Uterus (tissue), 4 donors: ENCODE measurements around the gene XYLT1. TPM values are rescaled to one million over a fixed set of nuclear protein-coding genes. Genes with fewer than 3 reads are reported as not detected.

Experiments
- DNase-seq, 2 donors: peaks; one replicate each; pipeline ENCODE4 v3.0.0-alpha.2; 2019 to 2020
- H3K27ac ChIP-seq, 2 donors: fragments of 200-600 bp; sonication (generic); 1 replicate in 1 of 2; 2 replicates in 1 of 2; pipeline ENCODE4 v1.5.1; 2016 to 2018
- H3K27me3 ChIP-seq, 2 donors: fragments of 200-600 bp; sonication (generic); one replicate each; pipeline ENCODE4 v1.5.1; 2018 to 2019; ENCODE audit warnings: control low read depth in 1 of 2
- H3K36me3 ChIP-seq, 2 donors: fragments of 200-600 bp; sonication (generic); one replicate each; pipeline ENCODE4 v1.5.1; 2019; ENCODE audit warnings: control low read depth in 1 of 2
- H3K4me1 ChIP-seq, 2 donors: fragments of 200-600 bp; sonication (generic); one replicate each; pipeline ENCODE4 v1.5.1; 2018 to 2019; ENCODE audit warnings: control low read depth in 1 of 2
- H3K4me3 ChIP-seq, 2 donors: fragments of 200-600 bp; sonication (generic); 1 replicate in 1 of 2; 2 replicates in 1 of 2; pipeline ENCODE4 v1.5.1; 2018 to 2019; ENCODE audit warnings: mild to moderate bottlenecking in 1 of 2
- H3K9me3 ChIP-seq, 2 donors: fragments of 200-600 bp; sonication (generic); one replicate each; pipeline ENCODE4 v1.5.1; 2019; ENCODE audit warnings: control low read depth in 1 of 2
- POLR2A ChIP-seq, 2 donors: fragments of 450-650 bp; IDR thresholded peaks; one replicate each; pipeline ENCODE4 v1.6.1; 2016; ENCODE audit warnings: antibody characterized with exemption in 2 of 2, mild to moderate bottlenecking in 1 of 2, moderate library complexity in 1 of 2
- intact Hi-C: fragments of 100-400 bp; cut with DNase I; formaldehyde crosslinking; loops from one replicate; pipeline ENCODE4 v1.15.1; 2023; ENCODE audit warnings: low total_unique reads
- total RNA-seq, 4 donors: library from RNA; depleted of rRNA in 3 of 4; stranded (reverse); fragments of >200 nt in 3 of 4; gene quantifications; one replicate each; pipeline versions ENCODE4 v1.1.0 to v1.2.4, GENCODE V29; 2014 to 2023
- TF ChIP-seq, protein P1 (sequence below), 4 experiments: fragments of 200-600 bp in 2 of 4; fragments of 450-650 bp in 2 of 4; sonication (generic) in 2 of 4; IDR thresholded peaks; one replicate each; pipeline ENCODE4 v1.5.1; 2016 to 2019; ENCODE audit warnings: antibody characterized with exemption in 4 of 4, mild to moderate bottlenecking in 2 of 4, moderate library complexity in 1 of 4
- donor health status: DM: yes; HTN: yes; CAD: no.

Gene XYLT1
- total RNA-seq, 4 donors from 2014 or later: 1.5 to 42.2 (median 15.7) TPM

DNA sequence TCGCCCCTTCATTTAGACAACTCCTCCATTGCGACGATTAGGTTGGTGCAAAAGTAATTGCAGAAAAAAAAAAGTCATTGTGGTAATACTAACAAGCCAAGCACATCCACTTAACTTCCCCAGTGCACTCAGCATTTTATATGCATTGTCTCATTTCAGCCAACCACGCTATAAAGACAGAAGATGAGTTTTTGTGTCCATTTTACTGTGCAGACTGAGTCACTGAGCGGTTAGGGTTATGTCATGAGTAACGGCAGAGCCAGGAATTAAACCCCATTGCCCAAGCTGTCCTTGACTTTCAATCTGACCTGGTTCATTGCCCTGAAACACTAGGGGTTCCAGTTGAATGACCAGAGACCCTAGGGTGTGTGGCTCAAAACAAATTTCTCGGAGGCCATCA lies 218.7 kb downstream of the XYLT1 start:
- no peak for DNase-seq
- H3K4me1 ChIP-seq: no peaks in the 10 kb centered on the region
- no peaks in the 10 kb centered on the region for H3K9me3 ChIP-seq
- no peaks in the 10 kb centered on the region for H3K27me3 ChIP-seq
- no peaks in the 10 kb centered on the region for H3K36me3 ChIP-seq
- intact Hi-C loops: no loop called here
- TF ChIP-seq POLR2A (IDR thresholded peaks at IDR 0.05): no peak
- TF ChIP-seq, protein P1, sequence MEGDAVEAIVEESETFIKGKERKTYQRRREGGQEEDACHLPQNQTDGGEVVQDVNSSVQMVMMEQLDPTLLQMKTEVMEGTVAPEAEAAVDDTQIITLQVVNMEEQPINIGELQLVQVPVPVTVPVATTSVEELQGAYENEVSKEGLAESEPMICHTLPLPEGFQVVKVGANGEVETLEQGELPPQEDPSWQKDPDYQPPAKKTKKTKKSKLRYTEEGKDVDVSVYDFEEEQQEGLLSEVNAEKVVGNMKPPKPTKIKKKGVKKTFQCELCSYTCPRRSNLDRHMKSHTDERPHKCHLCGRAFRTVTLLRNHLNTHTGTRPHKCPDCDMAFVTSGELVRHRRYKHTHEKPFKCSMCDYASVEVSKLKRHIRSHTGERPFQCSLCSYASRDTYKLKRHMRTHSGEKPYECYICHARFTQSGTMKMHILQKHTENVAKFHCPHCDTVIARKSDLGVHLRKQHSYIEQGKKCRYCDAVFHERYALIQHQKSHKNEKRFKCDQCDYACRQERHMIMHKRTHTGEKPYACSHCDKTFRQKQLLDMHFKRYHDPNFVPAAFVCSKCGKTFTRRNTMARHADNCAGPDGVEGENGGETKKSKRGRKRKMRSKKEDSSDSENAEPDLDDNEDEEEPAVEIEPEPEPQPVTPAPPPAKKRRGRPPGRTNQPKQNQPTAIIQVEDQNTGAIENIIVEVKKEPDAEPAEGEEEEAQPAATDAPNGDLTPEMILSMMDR (IDR thresholded peaks at IDR 0.05): no peak
- H3K27ac ChIP-seq: no peak overlapping the region
- H3K4me3 ChIP-seq: no peak overlapping the region

DNA sequence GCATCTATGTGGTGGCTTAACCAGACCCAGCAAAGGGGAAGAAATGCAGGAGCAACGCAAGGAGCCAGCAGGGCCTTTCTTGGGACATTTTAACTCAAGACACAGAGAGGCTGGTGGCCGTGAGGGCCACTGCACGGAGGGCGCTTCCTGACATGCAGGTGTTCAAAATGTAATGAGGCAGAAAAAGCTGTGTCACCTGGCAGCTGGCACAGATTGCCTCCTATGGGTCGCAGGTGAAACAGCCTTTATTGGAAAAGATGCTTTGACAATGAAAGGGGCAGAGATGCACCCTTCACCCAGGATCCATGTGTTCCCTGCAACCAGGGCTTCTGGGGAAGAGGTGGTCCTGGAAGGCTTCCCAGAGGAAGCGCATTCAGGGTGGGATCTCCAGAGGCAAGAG lies 219.3 kb downstream of the XYLT1 start:
- Histone ChIP-seq H3K27me3 (no peaks in the 10 kb centered on the region), H3K36me3 (no peaks in the 10 kb centered on the region), H3K4me3 (no peak overlapping the region), H3K9me3 (no peaks in the 10 kb centered on the region), H3K27ac (no peak overlapping the region), H3K4me1 (no peaks in the 10 kb centered on the region)
- TF ChIP-seq, protein P1 (IDR thresholded peaks at IDR 0.05): no peak
- TF ChIP-seq POLR2A (IDR thresholded peaks at IDR 0.05): no peak
- intact Hi-C loops: no loop called here
- no peak for DNase-seq

DNA sequence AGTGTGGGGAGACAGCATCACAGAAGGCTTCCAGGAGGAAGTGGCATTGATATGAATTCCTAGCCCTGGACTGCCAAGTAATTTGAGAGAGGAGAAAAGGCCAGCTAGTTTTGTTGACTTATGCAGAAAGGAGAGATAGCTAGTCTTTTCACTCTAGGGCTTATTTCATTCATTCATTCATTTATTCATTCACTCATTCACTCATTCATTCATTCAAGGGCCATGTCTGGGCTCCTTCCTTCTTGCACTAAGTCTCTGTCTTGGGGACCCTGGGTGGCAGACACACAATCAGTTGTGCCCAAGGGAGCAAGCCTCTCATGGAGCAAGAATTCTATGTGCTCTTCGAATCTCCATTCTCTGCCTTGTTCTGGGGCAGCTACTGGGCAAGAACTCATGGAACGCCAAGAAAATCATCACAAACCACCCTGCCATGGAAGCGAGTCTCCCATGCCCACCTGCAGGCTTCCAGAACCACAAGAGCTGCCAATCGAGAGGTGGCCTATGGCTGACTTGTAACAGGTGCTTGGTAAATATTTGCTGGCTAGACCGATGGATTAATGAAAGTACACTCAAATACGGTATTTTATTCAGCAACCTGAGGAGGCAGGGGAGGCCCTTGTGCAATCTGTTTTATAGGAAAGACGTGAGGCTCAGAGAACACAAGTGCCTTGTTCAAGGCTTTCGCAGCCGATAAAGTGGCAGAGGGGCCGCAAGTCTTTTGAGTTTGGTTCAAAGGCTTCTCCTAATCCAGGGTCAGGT lies 223.6 kb downstream of the XYLT1 start:
- intact Hi-C loops: no loop called here
- no peak for DNase-seq
- Histone ChIP-seq H3K27ac (no peak overlapping the region), H3K9me3 (no peaks in the 10 kb centered on the region), H3K27me3 (no peaks in the 10 kb centered on the region), H3K36me3 (no peaks in the 10 kb centered on the region), H3K4me1 (no peaks in the 10 kb centered on the region), H3K4me3 (no peak overlapping the region)
- TF ChIP-seq POLR2A (IDR thresholded peaks at IDR 0.05): no peak
- TF ChIP-seq, protein P1 (IDR thresholded peaks at IDR 0.05): no peak

DNA sequence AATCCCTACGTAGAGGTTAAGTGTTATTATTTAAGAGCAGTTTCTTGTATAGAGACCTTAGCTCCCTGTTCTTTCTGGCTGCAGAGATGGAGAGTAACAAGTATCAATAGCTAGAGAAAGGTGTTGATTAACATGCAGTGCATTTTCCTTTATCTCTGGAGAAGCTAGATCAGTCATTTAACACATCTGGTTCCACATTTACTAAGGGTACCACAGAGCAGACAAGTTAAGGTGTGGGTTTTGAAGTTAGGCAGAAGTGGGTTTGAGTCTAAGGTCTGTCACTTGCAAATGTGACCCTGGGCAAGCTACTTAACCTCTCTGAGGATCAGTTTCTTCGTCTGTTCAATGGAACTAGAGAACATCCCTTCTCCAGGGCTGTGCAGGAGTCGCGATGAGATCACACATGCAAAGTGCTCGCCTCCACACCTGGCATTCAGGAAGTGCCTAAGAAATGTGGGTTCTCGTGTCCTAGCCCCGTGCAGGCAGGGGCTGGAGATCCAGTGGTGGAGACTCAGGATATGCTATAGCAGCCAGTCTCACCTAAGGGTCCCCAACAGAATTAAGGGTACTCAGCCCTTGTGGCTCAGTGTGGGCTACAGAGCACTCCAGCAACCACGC lies 224.4 kb downstream of the XYLT1 start:
- intact Hi-C loops: no loop called here
- Histone ChIP-seq H3K27me3 (no peaks in the 10 kb centered on the region), H3K36me3 (no peaks in the 10 kb centered on the region), H3K9me3 (no peaks in the 10 kb centered on the region), H3K4me3 (no peak overlapping the region), H3K27ac (no peak overlapping the region), H3K4me1 (no peaks in the 10 kb centered on the region)
- no peak for TF ChIP-seq POLR2A (IDR thresholded peaks at IDR 0.05)
- TF ChIP-seq, protein P1 (IDR thresholded peaks at IDR 0.05): no peak
- no peak for DNase-seq

DNA sequence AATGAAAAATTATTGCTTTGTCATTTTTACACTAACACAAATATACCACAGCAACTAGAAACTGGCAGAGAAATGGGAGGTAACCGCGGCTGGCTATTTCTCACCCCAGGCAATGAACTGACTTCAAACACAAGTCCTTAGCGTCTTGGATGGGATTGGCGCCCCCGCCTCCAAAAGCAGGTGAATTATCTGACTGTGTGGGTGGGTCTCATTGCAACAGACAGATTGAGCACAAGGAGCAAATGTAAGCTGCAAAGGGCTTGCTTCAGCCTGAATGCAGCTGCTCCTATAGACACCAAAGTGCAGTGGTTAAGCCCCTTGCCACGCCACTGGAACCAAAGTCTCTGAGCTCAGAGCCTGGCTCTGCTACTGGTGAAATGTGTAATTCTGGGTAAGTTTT lies 225.0 kb downstream of the XYLT1 start:
- Histone ChIP-seq H3K9me3 (no peaks in the 10 kb centered on the region), H3K27me3 (no peaks in the 10 kb centered on the region), H3K27ac (no peak overlapping the region), H3K4me1 (no peaks in the 10 kb centered on the region), H3K36me3 (no peaks in the 10 kb centered on the region), H3K4me3 (no peak overlapping the region)
- no peak for TF ChIP-seq POLR2A (IDR thresholded peaks at IDR 0.05)
- TF ChIP-seq, protein P1 (IDR thresholded peaks at IDR 0.05): no peak
- no peak for DNase-seq
- intact Hi-C loops: no loop called here
